Measurements from ENCODE around the gene EMILIN3.

- TF ChIP-seq CTCF (IDR thresholded peaks at IDR 0.05 in 2 of 3, conservative IDR thresholded peaks at IDR 0.05 in 1 of 3; ENCODE audit: borderline replicate concordance in 1 of 3, insufficient read depth in 1 of 3, low read depth in 2 of 3, low read length in 2 of 3) = no peak
- TF ChIP-seq SRF (IDR thresholded peaks at IDR 0.05; ENCODE audit: low read depth) = no peak
- TF ChIP-seq TCF7L2 (IDR thresholded peaks at IDR 0.05; ENCODE audit: borderline replicate concordance, extremely low read depth, insufficient read depth, insufficient read length) = no peak
- TF ChIP-seq POLR2A (IDR thresholded peaks at IDR 0.05; ENCODE audit: borderline replicate concordance, extremely low read depth, insufficient read depth, insufficient read length) = peak; percentile 71
- TF ChIP-seq EZH2 (IDR thresholded peaks at IDR 0.05) = no peak
- TF ChIP-seq ATF3 (IDR thresholded peaks at IDR 0.05) = no peak
- TF ChIP-seq SP1 (IDR thresholded peaks at IDR 0.05; ENCODE audit: low read depth) = no peak
- TF ChIP-seq JUND (IDR thresholded peaks at IDR 0.05) = no peak
- TF ChIP-seq EGR1 (IDR thresholded peaks at IDR 0.05; ENCODE audit: low read depth) = no peak
- TF ChIP-seq POLR2AphosphoS5 (IDR thresholded peaks at IDR 0.05; ENCODE audit: low read depth, low read length) = no peak
Observed at GRCh38 chr20:41329435-41330342, 36.9 kb downstream of the EMILIN3 start.
